CD4-positive, alpha-beta T cell treated with Interleukin-4 for 4 hours (primary cell): ENCODE data around the gene PRPF6.

ENCODE experiments used
- DNase-seq: peaks from one replicate; pipeline ENCODE4 v3.0.0-alpha.2; 2020

PRPF6 gene

GRCh38 chr20:64021124-64021975, 40.4 kb downstream of the PRPF6 start:
- DNase-seq: no peak

DNA sequence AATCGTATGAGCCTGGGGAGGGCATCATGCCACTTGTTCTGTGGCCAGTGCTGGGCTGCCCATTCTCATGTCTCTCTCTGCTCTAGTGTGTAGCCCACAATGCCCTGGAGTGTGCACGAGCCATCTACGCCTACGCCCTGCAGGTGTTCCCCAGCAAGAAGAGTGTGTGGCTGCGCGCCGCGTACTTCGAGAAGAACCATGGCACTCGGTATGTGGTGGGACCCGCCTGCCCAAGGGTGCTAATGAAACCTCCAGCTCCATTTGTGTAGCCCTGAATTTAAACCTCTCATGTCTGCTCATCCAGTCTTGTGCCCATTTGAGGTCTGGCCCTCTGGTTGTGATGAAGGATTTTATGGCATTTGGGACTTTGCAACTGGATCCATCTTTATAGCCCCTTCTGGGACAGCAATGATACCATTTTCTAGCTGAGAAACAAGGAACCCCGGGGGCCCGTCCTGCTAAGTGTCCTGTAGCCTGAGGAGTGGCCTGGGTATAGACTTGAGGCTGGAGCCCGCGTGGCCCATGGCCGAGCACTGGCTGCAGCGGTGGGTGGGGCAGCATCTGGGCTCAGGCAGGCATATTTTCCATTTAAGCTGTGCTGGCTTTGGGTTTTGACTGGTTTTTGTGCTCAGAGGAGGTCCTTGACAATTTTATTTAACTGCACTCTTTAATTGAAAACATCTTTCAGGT, 41.9 kb downstream of the PRPF6 start:
- no peak for DNase-seq

GRCh38 chr20:64023361-64024140, 42.6 kb downstream of the PRPF6 start:
- no peak for DNase-seq

- no peak for DNase-seq
Observed at GRCh38 chr20:64024141-64024990, 43.4 kb downstream of the PRPF6 start.

- DNase-seq: no peak
Observed at GRCh38 chr20:64025101-64025825, 44.3 kb downstream of the PRPF6 start.

- DNase-seq: no peak
Observed at GRCh38 chr20:64025826-64026412, 45.0 kb downstream of the PRPF6 start.

DNA sequence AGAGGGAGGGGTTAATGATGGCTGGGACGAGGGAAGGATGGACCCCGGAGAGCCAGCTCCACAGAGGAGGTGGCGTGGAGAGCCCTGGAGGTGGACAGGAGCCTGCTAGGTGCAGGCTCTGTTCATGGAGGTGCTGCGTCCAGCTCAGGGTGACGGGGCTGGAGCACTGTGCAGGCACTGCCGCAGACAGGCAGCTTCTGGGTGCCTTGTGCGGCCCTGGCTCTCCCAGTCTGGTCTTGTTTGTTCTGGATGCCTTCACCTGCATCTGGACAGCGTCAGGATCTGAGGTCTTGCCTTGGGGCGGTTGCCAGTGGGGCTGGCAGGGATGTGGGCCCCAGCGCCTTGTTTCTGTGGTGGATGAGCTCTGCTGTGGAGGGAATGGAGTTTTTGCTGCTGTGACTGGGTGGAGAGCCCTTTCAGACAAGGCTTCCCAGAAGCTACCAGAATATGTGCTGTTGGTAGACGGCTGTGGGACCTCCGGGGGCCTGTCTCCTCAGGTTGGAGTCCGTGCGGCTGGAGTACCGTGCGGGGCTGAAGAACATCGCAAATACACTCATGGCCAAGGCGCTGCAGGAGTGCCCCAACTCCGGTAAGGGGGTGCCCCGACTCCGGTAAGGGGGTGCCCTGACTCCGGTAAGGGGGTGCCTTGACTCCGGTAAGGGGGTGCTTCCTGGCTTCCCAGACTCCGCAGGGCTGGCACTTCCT, 47.2 kb downstream of the PRPF6 start:
- no peak for DNase-seq

- no peak for DNase-seq
Observed at GRCh38 chr20:64029293-64030117, 48.6 kb downstream of the PRPF6 start.

DNA sequence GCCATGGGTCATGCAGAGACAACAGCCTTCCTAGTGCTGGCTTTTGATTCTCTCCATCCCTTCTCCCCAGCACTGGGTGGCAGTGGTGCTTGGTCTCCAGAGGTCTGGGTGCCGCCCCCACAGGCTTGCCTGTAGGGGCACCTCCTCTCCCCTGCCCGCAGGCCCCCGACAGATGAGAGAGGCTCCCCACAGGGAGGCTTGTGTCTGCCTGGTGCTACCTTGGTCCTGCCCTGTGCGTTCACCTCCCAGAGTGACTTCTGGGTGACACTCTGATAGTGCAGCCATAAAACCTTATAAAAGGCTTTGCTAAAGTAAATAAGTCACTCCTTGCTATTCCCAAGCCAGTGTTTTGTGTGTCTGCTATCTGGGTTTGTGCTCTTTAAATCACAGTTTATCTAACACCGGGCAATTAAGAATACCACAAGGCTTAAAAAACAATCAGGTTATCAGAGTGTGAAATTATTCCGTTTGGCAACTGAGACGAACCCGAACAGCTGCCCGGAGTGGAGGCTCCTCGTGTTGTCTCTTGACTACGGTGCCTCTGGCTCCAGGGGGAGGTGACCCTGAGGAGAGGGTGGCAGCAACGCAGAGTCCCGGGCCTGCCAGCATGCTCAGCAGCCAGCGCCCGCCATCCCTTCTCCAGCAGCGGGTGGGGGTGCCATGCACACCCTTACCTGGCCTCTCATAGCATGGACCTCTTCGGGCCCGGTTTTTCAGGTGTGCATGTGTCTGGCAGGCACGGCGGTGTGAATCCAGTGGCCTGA, 49.6 kb downstream of the PRPF6 start:
- DNase-seq: no peak

DNA sequence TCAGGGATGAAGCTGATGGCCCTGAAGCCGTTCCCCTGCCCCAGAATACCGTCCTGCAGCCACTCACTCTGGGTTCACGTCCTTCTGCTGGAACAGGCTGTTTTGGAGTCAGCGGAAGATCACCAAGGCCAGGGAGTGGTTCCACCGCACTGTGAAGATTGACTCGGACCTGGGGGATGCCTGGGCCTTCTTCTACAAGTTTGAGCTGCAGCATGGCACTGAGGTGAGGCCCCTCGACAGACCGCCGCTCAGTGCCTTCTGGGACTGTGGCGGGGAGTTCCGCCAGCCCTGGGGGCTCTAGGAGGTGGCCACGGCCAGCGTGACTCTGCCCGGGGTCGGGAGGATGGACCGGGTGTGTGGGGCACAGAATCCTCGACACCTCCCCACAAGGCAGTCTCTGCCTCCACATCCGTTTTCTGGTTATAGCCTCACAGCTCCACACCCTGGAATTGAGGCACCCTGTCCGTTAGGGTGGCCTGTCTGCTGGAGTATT, 50.9 kb downstream of the PRPF6 start:
- DNase-seq: no peak

GRCh38 chr20:64032706-64033624, 52.0 kb downstream of the PRPF6 start:
- no peak for DNase-seq

- DNase-seq: no peak
Observed at GRCh38 chr20:64033981-64034493, 53.1 kb downstream of the PRPF6 start.

DNA sequence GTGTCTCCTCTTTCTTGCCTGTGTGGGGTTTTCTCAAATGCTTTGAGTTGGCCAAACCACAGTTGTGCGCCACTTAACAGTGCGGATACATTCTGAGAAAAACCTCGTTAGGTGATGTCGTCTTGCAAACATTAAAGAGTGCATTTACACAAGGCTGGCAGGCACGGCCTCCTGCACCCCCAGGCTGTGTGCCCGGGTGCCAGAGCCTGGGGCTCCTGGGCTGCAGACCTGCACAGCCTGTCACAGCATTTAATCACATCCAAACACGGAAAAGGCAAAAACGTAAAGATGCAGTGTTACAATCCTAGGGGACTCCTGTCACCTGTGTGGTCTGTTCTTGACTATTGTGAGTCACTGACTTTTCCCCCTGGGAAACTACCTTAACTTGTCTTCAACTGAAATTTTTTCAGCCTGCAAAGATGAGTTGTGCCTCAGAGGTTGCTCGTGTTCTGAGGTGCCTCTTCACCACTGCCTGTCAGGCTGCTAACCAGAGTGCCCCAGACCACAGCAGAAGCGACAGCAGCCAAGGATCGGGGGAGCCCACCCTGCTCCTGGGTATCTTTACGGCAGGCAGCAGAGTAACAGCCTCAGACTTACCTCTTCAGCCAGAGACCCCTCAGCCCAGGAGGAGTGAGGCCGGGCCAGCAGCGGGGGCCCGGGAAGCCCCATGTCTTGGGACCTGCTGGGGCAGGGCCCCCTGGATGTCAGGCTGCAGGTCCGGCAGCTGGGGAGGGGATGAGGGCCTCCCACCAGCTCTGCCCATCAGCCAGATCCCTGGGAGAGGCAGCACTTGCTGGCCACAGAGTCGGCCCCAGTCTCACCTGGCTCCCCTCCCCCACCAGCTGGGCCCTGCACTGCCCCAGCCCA, 54.4 kb downstream of the PRPF6 start:
- DNase-seq: peak; percentile 68

DNA sequence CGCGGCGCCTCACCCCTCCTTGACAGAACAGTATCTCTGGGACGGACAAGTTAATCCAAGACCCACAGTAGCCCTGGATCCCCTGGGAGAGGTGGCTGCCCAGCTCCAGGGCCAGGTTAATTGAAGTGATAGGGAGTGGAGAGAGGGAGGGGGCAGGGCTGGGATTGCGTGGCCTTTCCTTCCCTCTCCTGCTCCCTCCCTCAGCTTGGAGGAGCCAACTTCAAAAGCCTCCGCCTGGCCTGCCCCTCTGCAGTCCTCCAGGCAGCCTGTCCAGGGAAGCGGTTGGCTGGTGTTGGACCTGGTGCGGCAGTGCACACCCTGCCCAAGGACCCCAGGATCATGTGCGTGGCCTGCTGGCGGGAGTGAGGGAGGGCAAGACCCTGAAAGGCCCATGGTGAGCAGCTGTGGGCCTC, 55.0 kb downstream of the PRPF6 start, which contains the start of gene C20orf204:
Gene C20orf204, plus strand, starts transcription at position 250 of the 413 bp plus-strand sequence. Its CDS starts 142 bp downstream, at position 392.
- no peak for DNase-seq

DNA sequence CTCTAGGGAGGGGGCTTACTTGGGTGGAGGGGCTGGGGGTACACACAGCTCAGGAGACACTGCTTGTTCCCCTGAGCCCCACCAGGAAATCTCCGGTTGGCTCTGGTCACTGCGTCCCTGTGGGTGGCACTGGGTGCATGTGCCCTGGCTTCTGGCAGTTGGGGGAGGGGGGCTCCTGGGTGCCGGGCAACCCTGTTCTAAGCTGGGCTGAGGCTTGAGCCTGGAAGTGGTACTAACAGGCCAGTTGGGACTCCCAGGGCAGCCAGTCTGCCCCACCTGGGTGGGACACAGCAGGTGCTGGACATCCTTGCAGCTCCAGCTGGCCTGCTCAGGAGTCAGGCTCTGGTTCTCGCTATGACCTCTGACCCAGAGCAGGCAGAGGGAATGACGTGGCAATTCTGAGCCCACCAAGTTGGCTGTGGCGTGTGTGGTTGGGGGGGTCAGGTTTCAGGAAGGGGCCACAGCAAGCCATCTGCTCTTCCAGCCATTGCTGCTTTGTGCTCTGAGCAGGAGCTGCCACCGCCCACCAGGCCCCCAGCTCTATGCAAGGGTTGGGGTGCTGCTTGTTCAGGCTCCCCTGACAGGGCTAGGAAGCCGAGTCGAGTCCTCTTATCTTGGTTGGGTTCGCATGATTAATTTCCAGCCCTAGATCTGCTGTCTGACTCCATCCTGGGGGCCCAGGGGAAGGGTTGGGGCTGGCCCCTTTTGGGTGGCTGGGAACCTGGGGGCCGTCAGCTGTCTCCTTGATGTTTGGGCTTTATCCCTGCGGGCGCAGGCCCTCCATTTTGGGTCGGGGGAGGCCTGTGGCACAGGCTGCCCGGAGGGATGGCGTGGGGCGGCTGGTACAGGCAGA, 55.6 kb downstream of the PRPF6 start:
- DNase-seq: no peak

DNA sequence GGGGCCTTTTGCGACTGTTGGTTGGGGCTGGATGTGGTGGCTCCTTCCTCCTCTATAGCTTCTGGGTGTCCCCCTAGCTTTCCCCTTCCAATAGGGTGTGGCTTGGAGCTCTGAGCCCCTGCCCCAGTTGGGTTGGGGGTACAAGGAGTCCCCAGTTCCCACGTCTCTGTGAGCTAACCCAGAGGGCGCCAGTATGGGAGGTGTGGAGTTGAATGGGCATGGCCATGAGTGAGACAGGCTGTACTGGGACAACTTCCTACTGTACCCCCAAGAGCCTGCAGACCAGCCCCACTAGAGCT, 56.2 kb downstream of the PRPF6 start:
- no peak for DNase-seq
